M059J (cell line): ENCODE measurements around the gene TNFRSF18. TPM values are rescaled to one million over a fixed set of nuclear protein-coding genes. Genes with fewer than 3 reads are reported as not detected.
"Not testable (repeated sequence)": the region's sequence is repeated elsewhere in the genome, so short reads cannot be mapped to it uniquely, and the experiment has no call there.

Experiments
- DNase-seq: peaks from one replicate; pipeline ENCODE4 v3.0.0-alpha.2; 2012; ENCODE audit warnings: low read depth
- total RNA-seq: library from RNA; depleted of rRNA; stranded (reverse); fragments of >200 nt; shearing (Covaris generic); gene quantifications from 2 replicates; pipeline ENCODE4 v1.2.3, GENCODE V29; 2014

TNFRSF18 gene
- total RNA-seq, 1 experiment from 2014 or later = not detected

DNA sequence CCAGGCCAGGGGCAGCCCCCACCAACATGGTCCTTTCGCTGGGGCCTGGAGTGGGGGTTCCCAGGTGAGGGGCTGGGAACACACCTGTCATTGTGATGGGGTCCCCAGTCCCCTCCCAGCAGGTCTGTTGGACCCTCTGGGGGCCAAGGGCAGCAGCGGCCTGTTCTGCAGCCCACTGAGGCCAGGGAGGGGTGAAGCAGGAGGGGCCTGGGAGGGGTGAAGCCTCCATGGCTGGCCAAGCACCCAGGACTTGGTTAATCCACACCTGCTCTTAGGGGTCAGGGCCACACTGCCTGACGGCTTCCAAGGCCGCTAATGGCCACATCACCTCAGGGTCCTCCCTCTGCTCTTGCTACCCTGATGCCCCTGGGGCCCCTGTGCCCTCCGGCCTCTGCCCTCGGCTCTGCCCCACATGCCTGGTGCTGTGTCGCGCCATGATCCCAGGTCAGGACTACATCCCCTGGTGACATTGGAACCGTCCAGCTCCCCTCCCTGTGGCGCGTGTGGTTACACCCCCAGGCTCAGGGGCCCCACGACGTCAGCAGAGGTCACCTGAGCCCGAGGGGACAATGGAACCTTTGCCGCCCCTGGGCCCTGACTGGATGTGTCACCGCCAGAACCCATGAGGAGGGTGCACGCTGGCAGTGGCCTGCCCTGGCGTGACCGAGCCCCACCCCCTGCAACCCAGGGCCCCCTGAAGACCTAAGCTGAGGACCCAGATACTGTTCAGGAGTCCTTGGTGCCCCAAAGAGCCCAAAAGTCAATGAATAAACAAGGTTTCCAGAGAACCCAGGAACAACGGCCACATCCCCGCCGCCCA lies 7.0 kb downstream of the TNFRSF18 start:
- no peak for DNase-seq

DNA sequence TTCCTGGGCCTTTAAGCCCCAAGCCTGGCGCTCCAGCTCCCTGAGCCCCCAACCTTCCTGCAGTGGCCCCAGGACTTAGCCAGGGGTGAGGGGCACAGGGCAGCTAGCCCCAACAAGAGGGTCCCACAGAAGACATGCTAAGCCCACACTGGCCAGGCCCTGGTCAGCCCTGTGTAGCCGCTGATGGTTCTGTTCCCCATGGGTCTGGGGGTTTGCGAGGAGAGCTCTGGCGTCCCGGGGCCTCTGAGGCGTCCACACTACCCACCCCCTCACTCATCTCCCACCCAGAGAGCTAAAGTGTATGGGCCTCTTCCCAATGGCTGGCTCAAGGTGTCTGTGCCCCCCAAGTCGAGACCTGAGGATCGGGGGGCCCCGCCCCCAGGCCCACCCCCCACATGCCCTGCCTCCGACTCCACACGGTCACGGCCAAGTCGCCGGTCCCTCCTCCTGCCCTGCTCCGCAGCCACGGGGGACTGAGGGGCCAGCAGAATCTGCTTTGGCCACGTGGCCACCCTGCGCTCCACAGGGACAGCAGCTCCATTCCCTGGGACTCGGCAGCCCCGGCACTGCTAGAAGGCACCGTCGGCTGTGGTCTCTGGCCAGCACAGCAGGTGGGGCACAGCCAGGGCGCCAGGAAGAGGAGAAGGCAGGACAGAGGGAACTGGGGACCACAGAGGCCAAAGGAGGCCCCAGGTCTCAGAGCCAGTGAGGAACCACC lies 7.8 kb downstream of the TNFRSF18 start:
- peak; percentile 25 for DNase-seq

DNA sequence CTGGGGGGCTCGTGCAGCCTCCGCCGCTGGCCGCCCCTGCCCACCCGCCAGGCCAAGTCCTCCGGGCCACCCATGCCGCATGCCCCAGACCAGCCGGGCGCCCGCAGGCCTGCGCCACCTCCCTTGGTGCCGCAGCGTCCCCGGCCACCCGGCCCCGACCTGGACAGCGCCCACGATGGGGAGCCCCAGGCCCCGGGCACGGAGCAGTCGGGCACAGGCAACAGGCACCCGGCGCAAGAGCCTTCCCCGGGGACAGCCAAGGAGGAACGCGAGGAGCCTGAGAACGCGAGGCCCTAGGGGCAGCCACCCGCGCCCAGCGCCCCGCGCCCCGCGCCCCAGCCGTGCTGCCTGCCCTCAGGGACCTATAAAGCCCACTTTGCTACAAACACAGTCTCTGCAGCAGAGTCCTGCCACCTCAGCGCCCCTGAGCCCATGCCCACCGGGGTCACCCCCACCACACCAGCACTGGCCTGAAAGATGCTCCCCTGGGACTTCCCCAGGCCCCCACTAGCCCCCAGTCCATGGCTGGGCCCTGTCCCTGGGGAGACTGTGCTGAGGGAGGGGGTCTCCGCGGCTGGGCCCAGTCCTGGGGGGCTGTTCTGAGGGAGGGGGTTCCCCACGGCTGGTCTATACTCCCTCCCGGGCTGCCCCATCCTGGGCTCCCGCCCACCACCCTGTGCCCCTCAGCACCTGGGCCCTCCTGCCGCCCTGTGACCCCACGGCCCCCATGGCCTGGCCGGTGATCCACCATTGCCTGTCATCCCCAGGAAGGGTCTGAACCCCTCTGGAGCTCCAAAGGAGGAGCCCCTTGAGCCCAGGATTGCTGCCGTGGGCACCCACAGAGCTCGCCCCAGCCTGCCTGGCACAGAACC lies 8.6 kb downstream of the TNFRSF18 start:
- no peak for DNase-seq

DNA sequence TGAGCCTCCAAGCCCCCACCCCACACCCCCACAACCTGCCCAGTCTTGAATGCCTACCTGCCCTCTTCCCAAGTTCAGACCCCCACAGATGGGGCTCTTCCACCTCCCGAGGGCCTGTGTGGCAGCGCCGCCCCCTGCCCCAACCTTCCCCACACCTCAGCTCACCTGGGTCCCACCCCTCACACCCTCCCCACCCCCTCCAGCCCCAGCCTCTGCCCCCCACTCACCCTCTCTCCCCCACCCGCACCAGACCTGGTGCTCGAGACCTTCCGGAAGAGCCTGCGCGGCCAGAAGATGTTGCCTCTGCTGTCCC lies 9.2 kb downstream of the TNFRSF18 start:
- DNase-seq = no peak

DNA sequence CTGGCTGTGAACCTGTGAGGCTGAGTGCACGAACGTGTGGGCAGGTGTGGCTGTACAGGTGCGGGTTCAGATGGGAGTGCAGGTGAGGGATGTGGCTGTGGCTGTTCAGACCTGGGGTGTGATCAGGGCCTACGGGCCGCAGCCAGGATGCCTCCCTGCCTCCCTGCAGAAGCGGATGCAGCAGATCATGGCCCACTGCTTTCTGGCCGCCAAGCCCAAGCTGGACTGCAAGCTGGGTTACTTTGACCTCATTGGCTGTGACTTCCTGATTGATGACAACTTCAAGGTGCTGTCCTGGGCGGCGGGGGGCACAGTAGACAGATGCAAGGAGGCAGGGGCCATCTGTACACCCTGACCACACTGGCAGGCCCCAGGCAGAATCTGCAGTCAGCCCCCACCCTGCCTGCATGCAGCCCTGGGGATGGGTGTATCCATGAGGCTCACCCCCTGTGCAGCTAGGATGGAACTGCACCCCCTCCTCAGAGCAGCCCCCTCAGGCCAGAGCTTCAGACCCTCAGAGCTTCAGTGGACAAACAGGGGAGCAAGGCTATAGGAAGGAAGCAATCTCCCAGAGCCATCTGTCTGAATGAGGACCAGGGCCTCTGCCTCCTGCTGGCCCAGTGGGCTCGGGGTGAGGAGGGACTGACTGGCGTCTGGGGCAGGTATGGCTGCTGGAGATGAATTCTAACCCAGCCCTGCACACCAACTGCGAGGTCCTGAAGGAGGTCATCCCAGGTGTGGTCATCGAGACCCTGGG lies 9.8 kb downstream of the TNFRSF18 start:
- no peak for DNase-seq

DNA sequence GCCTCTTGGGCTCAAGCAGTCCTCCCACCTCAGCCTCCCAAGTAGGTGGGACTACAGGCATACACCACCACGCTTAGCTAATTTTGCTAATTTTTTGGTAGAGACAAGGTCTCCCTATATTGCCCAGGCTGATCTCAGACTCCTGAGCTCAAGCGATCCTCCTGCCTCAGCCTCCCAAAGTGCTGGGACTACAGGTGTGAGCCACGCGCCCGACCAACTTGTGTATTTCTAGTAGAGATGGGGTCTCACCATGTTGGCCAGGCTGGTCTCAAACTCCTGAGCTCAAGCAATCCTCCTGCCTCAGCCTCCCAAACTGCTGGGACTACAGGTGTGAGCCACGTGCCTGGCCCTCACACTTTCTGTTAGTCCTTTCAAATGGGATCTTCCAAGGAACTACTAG lies 10.7 kb downstream of the TNFRSF18 start:
- DNase-seq = not testable (repeated sequence)

DNA sequence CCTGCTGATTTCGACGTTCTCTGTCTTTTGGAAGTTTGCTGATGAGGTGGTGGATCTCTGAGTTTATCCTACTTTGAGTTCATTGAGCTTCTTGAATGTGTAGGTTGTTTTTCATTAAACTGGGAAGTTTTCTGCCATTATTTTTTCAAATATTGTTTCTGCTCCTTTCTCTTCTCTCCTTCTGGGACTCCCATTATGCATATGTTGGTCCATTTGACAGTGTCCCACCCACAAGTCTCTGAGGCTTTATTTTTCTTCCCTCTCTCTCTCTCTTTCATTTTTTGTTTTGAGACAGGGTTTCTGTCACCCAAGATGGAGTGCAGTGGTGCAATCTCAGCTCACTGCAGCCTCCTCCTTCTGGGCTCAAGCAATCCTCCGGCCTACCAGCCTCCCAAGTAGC lies 11.7 kb downstream of the TNFRSF18 start:
- no peak for DNase-seq

DNA sequence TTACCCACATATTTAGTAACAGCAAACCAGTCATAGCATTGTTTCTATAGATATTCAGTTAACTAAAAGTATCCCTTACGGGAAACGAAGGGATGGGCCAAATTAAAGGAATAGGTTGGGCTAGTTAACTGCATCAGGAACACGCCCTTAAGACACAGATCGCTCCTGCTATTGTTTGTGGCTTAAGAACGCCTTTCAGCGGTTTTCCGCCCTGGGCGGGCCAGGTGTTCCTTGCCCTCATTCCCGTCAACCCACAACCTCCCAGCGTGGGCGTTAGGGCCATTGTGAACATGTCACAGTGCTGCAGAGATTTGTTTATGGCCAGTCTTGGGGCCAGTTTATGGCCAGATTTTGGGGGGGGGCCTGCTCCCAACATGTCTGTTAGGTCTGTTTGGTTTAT lies 14.7 kb downstream of the TNFRSF18 start:
- DNase-seq = no peak

DNA sequence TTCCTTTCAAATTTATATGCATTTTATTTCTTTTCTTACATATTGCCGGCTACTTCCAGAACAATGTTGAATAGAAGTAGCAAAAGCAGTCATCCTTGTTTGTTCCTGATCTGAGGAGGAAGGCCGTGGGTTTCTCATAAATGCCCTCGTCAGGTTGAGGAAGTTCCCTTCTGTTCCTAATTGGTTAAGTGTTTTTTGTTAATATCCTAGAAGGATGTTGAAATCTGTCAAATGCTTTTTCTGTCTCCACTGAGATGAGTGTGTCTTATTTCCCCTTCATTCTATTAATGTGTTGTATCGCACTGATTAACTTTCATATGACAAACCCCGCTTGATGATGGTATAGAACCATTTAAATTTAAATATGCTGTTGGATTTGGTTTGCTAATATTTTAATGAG lies 17.3 kb downstream of the TNFRSF18 start:
- DNase-seq = no peak

DNA sequence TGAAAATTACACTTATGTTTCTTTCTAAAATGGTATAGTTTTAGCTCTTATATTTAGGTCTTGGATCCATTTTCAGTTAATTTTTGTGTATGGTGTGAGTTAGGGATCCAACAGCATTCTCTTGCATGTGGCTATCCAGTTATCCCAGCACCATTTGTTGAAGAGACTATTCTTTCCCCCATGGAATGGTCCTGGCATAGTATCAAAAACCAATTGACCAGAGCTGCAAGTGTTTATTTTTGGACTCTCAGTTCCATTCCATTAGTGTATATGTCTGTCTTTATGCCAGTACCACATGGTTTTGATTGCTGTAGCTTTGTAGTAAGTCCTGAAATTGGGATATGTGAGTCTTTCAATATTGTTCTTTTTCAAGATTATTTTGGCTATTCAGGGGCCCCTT lies 18.5 kb downstream of the TNFRSF18 start:
- DNase-seq = peak; percentile 40

DNA sequence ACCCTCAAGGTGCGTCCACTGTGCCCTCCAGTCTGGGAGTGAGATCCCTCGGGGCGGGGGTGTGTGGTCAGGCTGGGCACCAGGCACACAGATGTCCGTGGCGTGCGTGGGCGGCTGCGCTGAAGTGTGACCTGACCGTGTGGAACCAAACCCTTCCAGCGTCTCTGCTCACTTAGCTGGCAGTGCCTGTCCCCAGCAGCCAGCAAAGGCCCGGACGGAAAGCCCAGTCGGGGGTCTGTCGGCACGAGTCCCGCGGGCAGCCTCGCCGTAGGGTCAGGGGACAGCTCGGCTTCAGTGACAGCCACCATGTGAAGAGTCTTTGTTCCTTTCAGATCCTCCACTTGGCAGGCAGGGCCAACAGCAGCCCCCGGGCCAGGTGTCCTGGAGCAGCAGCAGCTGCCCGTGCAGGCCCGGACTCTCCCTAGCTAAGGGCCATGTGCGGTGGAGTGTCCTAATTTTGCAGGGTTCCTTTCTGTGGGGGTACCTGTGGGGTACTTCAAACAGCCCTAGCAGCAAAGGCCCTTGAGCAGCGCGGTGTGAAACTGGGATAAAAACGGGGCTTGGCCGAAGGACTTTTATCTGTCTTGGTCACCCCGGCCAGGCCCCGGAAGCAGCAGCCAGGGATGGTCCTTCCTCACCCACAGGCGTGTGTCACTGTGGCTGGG lies 21.2 kb downstream of the TNFRSF18 start:
- DNase-seq = no peak

DNA sequence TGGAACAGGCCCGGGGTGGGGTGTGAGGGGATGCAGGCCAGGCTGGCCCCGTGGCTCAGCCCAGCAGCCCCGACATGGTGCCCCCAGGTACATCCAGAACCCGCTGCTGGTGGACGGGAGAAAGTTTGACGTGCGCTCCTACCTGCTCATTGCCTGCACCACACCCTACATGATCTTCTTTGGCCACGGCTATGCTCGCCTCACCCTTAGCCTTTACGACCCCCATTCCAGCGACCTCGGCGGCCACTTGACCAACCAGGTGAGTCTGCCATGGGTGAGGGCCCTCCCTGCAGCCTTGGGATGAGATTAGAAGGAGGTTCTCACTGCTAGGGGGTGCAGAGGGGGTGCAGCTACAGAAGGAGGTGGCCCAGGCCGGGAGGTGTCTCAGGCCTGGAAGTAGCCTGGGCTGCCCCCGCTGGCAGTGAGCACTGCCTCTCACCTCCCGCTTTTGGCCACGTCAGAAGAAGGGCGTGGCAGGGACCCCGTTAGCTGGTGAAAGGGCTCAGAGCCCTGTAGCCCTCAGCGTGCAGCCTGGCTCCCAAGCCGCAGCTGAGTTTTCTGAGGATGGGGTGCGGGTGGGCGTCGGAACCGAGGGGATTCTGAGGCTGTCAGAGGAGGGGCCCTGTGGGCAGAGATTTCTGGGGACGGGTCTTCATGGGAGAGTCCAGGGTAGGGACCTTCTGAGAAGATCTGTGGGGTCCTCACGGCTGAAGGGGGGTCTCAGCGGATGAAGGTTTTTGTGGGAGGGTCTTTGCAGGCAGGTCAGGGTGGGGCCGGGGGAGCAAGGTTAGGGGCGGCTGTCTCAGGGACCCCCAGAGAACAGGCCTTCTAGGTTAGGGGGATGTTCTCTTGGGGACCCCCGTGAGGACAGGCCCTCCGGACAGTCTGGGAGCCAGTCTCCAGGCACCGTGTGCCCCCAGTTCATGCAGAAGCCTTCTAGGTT lies 22.3 kb downstream of the TNFRSF18 start:
- no peak for DNase-seq

DNA sequence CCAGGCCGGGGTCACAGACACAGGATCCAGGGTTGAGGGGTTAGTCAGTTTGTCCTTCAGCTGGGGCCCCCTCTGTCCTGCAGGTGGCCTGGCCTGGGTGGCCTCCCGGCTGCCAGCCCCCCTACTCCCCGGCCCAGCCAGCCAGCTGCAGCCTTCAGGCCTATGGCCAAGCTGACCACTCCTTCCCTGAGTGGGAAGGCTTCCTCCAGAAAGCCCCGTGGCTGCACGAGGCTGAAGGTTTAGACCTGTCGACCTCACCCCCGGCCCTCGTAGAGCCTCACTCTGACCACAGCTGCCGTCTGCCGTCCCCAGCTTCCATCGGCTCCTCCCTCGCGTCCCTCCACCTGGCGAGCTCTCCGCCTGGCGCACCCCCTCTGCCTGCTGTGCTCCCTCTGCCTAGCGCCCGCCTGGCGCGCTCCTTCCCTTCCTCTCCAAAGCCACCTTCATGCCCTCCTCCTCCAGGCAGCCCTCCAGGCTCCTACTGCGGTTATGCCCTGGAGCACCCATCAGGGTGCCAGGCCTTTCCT lies 23.1 kb downstream of the TNFRSF18 start:
- no peak for DNase-seq

DNA sequence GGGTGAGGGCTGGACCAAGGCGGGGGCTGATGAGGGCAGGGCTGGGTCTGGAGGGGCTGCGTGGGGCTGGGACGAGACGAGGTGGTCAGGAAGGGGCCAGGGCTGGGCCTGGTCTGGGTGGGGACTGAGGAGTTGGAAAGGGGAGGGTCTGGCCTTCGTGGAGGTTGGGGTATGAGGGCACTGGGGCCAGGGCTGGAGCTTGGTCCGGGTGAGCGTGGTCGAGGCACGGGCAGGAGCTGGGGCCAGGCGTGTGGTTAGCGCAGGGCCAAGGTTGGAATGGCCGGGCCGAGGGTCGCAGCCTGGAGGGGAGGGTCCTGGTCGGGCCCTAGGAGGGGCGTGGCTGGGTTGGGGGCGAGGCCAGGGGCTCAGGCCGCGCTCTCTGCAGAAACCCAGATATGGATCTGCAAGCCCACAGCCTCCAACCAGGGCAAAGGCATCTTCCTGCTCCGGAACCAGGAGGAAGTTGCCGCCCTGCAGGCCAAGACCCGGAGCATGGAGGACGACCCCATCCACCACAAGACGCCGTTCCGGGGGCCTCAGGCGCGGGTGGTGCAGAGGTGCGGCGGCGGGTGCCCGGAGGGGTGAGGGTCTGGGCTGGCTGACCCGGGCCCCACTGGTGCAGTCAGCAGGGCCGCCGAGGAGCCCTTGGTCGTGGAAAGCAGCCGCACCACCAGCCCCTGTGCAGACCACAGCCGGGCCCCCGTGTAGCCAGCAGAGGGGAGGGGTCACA lies 23.7 kb downstream of the TNFRSF18 start:
- no peak for DNase-seq

DNA sequence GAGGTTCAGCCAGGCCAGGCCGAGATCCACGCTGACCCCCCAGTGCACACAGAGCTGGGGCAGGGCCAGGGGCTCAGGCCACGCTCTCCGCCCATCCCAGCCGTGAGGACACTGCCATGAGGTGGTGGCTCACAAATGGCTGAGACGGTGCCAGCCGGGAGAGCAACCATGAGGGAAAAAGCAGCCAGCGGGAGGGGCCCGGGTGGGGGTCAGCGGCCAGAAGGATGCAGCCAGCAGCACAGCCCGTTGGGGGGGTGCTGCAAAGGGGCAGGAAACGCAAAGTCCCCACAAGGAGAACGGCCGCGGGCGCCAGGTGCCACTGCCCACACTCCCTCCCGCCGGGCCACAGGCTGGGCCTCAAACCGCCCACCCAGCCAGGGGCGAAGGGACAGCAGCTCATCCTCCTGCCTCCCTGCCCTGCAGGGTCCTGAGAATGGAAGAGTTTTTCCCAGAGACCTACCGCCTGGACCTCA lies 24.4 kb downstream of the TNFRSF18 start:
- DNase-seq = no peak

DNA sequence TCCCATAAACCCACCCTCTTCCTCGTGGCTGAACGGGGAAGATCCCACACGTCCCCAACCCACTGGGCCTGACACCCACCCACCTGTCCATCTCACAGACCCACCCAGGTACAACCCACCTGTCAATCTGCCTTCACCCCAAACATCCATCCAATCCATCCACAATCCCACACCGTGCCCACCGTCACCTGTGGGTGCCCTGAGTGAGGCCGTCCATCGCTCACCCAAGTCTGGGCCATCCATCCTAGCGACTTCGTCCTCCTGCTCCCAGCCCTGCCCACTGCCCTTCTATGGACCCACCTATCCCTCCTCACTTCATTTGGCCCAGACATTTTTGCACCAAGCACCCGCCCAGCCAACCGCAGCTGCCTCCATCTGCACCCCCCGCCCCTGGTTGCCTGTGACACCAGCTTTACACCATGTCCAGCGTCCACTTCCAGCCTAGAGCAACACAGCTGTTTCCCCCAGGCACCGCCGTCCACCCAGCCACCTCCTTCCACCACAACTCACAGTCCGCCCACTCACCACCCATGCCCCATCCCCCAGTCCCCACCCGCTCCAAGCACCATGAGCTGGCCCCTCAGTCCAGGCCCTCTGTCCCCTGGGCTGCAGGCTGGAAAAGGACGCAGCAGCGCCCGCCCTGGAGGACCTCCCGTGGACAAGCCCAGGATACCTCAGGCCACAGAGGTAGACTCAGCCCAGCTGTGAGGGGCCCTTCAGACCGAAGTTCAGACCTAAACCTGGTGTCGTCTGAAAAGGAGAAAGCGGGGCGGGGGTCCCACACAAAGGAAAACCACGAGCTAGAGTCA lies 25.1 kb downstream of the TNFRSF18 start:
- DNase-seq = no peak

DNA sequence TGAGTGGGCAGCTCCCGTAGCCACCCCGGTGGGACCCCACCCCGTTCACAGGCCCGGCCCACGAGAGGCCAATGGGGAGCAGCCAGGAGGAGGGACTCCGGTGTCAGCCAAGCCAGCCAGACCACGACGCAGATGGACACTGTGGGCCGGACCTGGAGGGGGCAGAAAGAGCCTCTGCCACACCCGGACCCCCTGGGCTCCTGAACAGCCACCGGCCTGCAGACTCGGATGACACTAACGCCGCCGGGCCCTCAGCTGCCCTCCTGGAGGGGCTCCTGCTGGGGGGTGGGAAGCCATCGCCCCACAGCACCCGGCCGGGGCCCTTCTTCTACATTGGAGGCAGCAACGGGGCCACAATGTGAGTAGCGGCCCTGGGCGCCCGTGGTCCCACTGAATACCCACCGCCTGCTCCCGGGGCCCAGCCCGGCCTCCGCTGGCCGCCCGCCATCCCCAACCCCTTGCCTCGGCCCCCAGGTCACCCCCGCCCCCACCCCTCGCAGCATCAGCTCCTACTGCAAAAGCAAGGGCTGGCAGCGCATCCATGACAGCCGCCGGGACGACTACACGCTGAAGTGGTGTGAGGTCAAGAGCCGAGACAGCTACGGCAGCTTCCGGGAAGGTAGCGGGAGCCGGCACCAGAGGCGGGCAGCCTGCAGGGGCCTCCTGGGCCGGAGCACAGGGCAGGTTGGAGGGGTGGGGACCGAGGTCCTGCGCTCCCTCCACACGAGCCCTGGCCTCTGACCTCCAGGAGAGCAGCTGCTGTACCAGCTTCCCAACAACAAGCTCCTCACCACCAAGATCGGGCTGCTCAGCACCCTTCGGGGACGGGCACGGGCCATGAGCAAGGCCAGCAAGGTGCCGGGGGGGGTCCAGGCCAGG lies 26.2 kb downstream of the TNFRSF18 start:
- no peak for DNase-seq
